Measurements from ENCODE around the gene SHQ1.

GRCh38 chr3:72702997-72703396 lies 145.2 kb downstream of the SHQ1 start:
- TF ChIP-seq POLR2A (IDR thresholded peaks at IDR 0.05; ENCODE audit: low read depth, low read length) (no peak), POLR2AphosphoS5 (IDR thresholded peaks at IDR 0.05; ENCODE audit: low read depth, low read length) (no peak)

All from GM12892 (cell line).